Measurements from ENCODE around the gene CD86.
"Not testable (repeated sequence)": the region's sequence is repeated elsewhere in the genome, so short reads cannot be mapped to it uniquely, and the experiment has no call there.

CD86 gene

DNA sequence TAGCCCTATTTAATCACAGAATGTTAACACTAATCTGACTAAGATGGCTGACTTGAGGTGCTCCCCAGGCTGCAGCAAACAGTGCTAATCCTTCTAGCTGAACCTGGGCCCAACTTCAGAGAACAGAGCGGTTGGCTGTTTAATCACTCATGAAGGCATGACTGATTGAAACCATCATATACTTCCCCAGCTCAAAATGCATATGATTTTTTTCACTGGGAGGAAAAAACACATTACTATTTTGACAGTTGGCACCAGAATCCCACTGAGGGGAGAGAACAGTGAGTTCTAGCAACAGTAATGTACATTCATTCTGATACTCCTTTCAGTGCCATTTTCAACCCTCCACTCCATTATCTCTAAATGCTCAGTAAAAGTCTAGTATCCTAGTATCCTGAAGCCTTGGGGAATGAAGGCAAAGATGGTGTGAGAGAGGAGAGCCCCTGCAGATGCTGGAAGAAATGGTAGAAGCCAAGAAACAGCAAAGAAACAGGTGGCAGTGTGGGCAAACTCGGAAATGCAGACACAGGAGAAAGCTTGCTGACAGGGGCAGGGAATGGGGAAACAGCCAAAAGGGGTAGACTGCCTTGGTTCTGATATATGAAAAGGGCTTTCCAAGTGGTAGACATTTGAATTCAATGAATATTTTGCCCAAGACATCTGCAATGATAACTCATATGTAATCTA lies 93.9 kb downstream of the CD86 start:
- no peak for DNase-seq (ENCODE audit: extremely low read depth in 1 of 2, low read depth in 1 of 2)

DNA sequence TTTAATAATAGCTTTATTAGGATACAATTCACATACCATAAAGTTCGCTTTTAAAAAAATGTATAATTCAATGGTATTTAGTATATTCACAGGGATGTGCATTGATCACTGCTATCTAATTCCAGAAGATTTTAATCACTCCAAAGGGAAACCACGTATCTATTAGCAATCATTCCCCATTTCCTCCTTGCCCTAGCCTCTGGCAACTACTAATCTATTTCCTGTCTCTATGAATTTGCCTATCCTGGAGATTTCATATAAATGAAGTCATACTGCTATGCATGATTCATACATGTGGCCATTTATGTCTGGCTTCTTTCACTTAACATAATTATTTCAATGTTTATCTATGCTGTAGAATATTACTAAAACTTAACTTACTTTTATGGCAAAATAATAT lies 96.3 kb downstream of the CD86 start:
- no peak for DNase-seq (ENCODE audit: extremely low read depth in 1 of 2, low read depth in 1 of 2)

DNA sequence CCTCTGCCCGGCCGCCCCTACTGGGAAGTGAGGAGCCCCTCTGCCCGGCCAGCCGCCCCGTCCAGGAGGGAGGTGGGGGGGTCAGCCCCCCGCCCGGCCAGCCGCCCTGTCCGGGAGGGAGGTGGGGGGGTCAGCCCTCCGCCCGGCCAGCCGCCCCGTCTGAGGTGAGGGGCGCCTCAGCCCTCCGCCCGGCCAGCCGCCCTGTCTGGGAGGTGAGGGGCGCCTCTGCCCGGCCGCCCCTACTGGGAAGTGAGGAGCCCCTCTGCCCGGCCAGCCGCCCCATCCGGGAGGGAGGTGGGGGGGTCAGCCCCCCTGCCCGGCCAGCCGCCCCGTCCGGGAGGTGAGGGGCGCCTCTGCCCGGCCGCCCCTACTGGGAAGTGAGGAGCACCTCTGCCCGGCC lies 109.8 kb downstream of the CD86 start:
- not testable (repeated sequence) for DNase-seq (ENCODE audit: extremely low read depth in 1 of 2, low read depth in 1 of 2)

DNA sequence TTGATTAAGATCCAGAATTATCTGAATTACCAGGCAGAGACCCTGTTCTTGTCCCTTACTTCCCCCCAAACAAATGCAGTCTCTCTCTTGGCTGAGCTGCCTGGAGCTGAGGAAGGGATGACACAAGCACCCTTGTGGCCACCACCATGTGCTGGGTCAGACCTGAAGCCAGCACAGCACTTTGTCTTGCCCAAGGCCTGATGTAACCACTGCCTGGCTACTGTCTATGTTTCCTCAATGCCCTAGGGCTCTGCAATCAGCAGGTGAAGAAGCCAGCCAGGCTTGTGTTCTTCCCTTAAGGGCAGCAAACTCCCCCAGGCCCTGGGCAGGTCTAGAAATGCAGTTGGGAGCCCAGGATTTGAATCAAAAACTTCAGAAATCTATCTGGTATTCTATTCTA lies 112.5 kb downstream of the CD86 start:
- DNase-seq (ENCODE audit: extremely low read depth in 1 of 2, low read depth in 1 of 2), result no peak

DNA sequence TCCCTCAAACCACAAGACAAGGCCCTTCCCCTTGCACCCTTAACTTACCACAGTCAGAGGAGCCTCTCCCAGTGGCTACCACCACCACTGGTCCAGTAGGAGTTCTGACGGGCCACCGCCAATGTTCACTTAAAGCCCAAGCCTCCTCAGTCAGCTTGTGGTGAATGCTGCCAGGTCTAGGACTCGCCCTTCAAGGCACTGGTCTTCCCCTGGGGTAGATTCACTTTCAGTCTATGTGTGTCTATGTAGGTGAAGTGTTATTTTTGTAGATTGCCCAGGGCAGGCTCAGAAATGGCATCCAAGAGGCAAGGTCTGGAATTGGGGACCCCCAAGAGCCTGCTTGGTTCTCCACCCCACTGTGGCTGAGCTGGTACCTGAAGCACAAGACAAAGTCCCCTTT lies 112.9 kb downstream of the CD86 start:
- no peak for DNase-seq (ENCODE audit: extremely low read depth in 1 of 2, low read depth in 1 of 2)

DNA sequence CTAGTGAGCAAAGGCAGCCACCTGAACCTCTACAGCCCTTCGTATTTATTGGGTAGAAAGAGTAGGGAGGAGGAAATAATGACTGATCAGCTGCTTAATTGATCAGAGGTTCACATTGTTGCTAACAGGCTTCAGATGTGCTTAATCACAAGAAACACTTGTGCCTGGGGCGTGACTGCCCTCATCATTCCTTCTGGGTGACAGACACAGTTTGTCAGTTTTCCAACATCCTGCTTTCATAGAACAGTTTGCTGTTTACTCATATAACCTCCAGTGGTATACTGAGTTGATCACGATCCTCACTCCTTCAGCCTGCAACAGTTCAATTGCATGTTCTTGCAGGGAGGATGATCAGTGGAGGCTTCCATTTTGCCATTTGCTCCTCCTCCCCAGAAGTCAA lies 114.7 kb downstream of the CD86 start:
- no peak for DNase-seq (ENCODE audit: extremely low read depth in 1 of 2, low read depth in 1 of 2)

Measured in activated CD8-positive, alpha-beta memory T cell treated with anti-CD3 and anti-CD28 coated beads for 1 hour (primary cell).